ENCODE data around the gene PLA2G1B. TPM values are rescaled to one million over a fixed set of nuclear protein-coding genes. Genes with fewer than 3 reads are reported as not detected.

Gene PLA2G1B
- total and polyA plus RNA-seq, 2 of the 13 experiments (the other 11 are each of a cell fraction or from before 2014, with no cell fraction given) = 0.33 to 1.4 TPM

- no peak for FAIRE-seq
- in situ Hi-C loops (cut with HindIII; ENCODE audit: extremely low pct_ligation_motif_present, low pct_unique_long_range_greater_than_20kb) = no loop called here
- BruUV-seq (replicated peaks) = no TSS peak
Observed at GRCh38 chr12:120347766-120348165, 20.2 kb upstream of the PLA2G1B start.

More at GRCh38 chr12:120347766-120348165, 20.2 kb upstream of the PLA2G1B start:
- H3K9me3 ChIP-seq (ENCODE audit: low read length) = no peaks in the 10 kb centered on the region
- TF ChIP-seq, protein P1, sequence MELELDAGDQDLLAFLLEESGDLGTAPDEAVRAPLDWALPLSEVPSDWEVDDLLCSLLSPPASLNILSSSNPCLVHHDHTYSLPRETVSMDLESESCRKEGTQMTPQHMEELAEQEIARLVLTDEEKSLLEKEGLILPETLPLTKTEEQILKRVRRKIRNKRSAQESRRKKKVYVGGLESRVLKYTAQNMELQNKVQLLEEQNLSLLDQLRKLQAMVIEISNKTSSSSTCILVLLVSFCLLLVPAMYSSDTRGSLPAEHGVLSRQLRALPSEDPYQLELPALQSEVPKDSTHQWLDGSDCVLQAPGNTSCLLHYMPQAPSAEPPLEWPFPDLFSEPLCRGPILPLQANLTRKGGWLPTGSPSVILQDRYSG (CRISPR knock-in tag; IDR thresholded peaks at IDR 0.05) = no peak
- TF ChIP-seq ZNF605 (CRISPR knock-in tag; IDR thresholded peaks at IDR 0.05) (no peak), ZNF207 (IDR thresholded peaks at IDR 0.05; ENCODE audit: borderline replicate concordance) (no peak), GABPA (IDR thresholded peaks at IDR 0.05; ENCODE audit: low read depth, low read length) (no peak), GABPA (CRISPR knock-in tag; IDR thresholded peaks at IDR 0.05; ENCODE audit: low read depth) (no peak), HIVEP1 (CRISPR knock-in tag; IDR thresholded peaks at IDR 0.05) (no peak), ZNF740 (CRISPR knock-in tag; IDR thresholded peaks at IDR 0.05) (no peak), RFX5 (IDR thresholded peaks at IDR 0.05; ENCODE audit: low read depth, low read length) (no peak), ZXDC (CRISPR knock-in tag; IDR thresholded peaks at IDR 0.05) (no peak)
- no peaks in the 10 kb centered on the region for H3K27me3 ChIP-seq (ENCODE audit: control insufficient read depth in 1 of 2, insufficient read depth in 2 of 2, low read length in 2 of 2)
- no peaks in the 10 kb centered on the region for H3K36me3 ChIP-seq (replicated peaks in 1 of 2; ENCODE audit: control insufficient read depth in 1 of 2, insufficient read depth in 2 of 2, low read length in 2 of 2)
- DNase-seq (ENCODE audit: low spot score) (no peak), ATAC-seq (no peak)
- CTCF ChIA-PET (ENCODE audit: low intra/inter-chr PET ratio, low total read pairs) = no interaction called here
- no peak overlapping the region for H3K4me3 ChIP-seq (replicated peaks in 1 of 3; ENCODE audit: insufficient read depth in 1 of 3, low read depth in 2 of 3, low read length in 3 of 3)
- H3K9ac ChIP-seq (ENCODE audit: insufficient read depth, low read depth, low read length) = no peak overlapping the region
- no peaks in the 10 kb centered on the region for H3K79me2 ChIP-seq (ENCODE audit: insufficient read depth, low read length)
- WGBS (ENCODE audit: low lambda C conversion rate) = no CpG with 5 or more reads among the region's 11 CpGs
- POLR2A ChIA-PET = no interaction called here
- no peak overlapping the region for H3K4me2 ChIP-seq (ENCODE audit: low read depth, low read length)
- no peaks in the 10 kb centered on the region for H4K20me1 ChIP-seq (ENCODE audit: insufficient read depth, low read length)
- intact Hi-C loops (cut with micrococcal nuclease; ENCODE audit: unreplicated experiment) = no loop called here
- no peak overlapping the region for H3K27ac ChIP-seq (ENCODE audit: extremely low read length, insufficient read depth, low read length)
- no peak overlapping the region for H2AFZ ChIP-seq (ENCODE audit: low read length)
- H3K4me1 ChIP-seq (ENCODE audit: insufficient read depth, low read length) = peaks cover 16% of the 10 kb centered on the region
